Measurements from ENCODE around the gene SLC25A13.

SLC25A13 gene

DNA sequence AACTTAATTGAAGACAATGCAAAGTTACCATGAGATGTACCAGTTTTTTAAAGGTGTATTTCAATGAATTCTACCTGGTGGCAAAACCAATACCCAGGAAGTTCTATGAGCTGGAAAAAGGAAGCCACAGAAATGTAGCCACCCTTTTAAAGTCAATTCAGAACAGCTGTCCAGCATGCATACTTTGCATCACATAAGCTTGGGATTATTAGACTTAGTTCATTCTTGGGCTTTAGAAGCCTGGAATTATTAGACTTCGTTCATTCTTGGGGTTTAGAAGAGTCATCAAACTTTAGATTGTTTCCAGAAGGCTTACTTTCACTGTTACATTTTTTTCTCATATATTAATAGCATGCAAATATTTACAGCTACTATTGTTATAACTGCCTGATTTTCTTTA, 20.9 kb downstream of the SLC25A13 start:
- TF ChIP-seq, protein P1, sequence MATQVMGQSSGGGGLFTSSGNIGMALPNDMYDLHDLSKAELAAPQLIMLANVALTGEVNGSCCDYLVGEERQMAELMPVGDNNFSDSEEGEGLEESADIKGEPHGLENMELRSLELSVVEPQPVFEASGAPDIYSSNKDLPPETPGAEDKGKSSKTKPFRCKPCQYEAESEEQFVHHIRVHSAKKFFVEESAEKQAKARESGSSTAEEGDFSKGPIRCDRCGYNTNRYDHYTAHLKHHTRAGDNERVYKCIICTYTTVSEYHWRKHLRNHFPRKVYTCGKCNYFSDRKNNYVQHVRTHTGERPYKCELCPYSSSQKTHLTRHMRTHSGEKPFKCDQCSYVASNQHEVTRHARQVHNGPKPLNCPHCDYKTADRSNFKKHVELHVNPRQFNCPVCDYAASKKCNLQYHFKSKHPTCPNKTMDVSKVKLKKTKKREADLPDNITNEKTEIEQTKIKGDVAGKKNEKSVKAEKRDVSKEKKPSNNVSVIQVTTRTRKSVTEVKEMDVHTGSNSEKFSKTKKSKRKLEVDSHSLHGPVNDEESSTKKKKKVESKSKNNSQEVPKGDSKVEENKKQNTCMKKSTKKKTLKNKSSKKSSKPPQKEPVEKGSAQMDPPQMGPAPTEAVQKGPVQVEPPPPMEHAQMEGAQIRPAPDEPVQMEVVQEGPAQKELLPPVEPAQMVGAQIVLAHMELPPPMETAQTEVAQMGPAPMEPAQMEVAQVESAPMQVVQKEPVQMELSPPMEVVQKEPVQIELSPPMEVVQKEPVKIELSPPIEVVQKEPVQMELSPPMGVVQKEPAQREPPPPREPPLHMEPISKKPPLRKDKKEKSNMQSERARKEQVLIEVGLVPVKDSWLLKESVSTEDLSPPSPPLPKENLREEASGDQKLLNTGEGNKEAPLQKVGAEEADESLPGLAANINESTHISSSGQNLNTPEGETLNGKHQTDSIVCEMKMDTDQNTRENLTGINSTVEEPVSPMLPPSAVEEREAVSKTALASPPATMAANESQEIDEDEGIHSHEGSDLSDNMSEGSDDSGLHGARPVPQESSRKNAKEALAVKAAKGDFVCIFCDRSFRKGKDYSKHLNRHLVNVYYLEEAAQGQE (IDR thresholded peaks at IDR 0.05; ENCODE audit: insufficient read depth in 1 of 2, low read depth in 2 of 2, low read length in 2 of 2), result no peak
- no peak for TF ChIP-seq SIN3A (IDR thresholded peaks at IDR 0.05; ENCODE audit: borderline replicate concordance, insufficient read depth, low read length)

DNA sequence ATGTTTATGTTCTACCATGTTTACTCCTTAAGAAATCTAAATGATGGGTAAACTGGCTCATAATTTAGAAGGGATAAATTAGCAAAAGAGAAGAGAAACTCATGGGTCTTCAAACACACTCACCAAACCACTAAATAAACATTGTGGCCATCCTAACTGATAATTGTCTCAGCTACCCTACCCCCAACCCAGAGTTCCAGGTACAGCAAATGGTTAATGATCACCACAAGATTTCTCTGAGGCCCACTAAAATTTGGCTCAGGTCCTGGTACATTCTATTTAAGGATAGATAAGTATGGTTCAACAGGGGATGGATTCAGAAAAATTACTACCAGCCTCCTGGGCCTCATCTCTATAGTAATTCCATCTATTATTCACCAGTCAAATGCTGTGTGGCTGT, 21.4 kb downstream of the SLC25A13 start:
- TF ChIP-seq FOXP2 (optimal IDR thresholded peaks at IDR 0.05; ENCODE audit: borderline replicate concordance, extremely low read depth, extremely low read length, insufficient read depth) (no peak), SIN3A (IDR thresholded peaks at IDR 0.05; ENCODE audit: borderline replicate concordance, insufficient read depth, low read length) (no peak), TAF1 (IDR thresholded peaks at IDR 0.05; ENCODE audit: borderline replicate concordance, insufficient read depth, low read length) (no peak), POLR2AphosphoS5 (IDR thresholded peaks at IDR 0.05; ENCODE audit: low read depth, low read length) (no peak)
- TF ChIP-seq, protein P1 (IDR thresholded peaks at IDR 0.05; ENCODE audit: insufficient read depth in 1 of 2, low read depth in 2 of 2, low read length in 2 of 2), result no peak

DNA sequence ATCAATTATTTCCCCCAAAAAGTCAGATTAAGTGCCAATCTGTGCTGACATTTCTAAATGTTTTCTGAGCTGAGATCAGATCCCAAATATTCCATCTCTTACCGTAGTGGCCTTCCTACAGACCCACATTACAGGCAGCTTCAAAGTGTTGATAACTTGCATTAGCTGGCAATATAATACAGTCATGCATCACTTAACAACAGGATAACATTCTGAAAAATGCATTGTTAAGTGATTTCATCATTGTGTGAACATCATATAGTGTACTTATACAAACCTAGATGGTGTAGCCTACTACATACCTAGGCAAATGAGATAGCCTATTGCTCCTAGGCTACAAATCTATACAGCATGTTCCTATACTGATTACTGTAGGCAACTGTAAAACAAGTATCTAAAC, 22.4 kb downstream of the SLC25A13 start:
- no peak for TF ChIP-seq POLR2AphosphoS5 (IDR thresholded peaks at IDR 0.05; ENCODE audit: low read depth, low read length)

DNA sequence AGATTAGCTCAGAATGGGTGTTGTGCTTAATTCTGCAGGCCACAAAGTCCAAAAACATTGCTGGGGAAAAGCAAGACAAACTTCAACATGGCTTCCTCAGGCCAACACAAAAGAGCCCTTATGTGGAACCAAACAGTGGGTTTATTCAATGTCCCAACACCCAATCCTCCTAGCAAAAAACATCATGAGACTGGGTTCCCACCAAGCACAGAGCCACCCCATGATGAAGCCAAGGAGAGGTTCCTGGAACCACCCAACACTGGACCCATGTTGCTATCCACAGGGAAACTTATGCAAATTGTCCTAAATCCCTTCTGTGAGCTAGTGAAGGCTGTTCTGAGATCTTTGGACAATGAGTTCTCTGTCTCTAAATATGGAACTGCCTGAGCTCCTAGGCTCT, 24.0 kb downstream of the SLC25A13 start:
- TF ChIP-seq TAF1 (IDR thresholded peaks at IDR 0.05; ENCODE audit: borderline replicate concordance, insufficient read depth, low read length) (no peak), SIN3A (IDR thresholded peaks at IDR 0.05; ENCODE audit: borderline replicate concordance, insufficient read depth, low read length) (no peak)
- TF ChIP-seq, protein P1 (IDR thresholded peaks at IDR 0.05; ENCODE audit: insufficient read depth in 1 of 2, low read depth in 2 of 2, low read length in 2 of 2), result no peak

DNA sequence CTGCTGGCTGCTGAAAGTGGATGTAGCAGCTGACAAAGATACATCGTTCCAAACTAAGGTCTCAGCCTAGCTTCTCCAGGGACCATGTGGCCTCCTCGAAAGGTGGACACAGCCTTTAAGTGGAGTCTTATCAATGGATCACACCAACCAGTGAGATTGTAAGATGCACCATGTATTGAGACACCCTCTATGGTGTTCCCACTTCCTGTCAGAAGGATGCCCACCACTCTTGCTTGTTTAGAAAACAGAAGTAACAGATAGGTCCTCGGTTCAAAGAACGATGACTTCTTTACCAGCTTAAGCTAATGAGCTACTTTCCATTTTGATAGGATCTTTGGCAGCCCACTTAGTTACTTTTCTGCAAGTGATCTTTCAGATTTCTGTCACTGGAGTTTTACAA, 34.3 kb downstream of the SLC25A13 start:
- TF ChIP-seq TAF1 (IDR thresholded peaks at IDR 0.05; ENCODE audit: borderline replicate concordance, insufficient read depth, low read length) (no peak), POLR2AphosphoS5 (IDR thresholded peaks at IDR 0.05; ENCODE audit: low read depth, low read length) (no peak), SIN3A (IDR thresholded peaks at IDR 0.05; ENCODE audit: borderline replicate concordance, insufficient read depth, low read length) (no peak), FOXP2 (optimal IDR thresholded peaks at IDR 0.05; ENCODE audit: borderline replicate concordance, extremely low read depth, extremely low read length, insufficient read depth) (no peak)
- TF ChIP-seq, protein P1 (IDR thresholded peaks at IDR 0.05; ENCODE audit: insufficient read depth in 1 of 2, low read depth in 2 of 2, low read length in 2 of 2), result no peak

DNA sequence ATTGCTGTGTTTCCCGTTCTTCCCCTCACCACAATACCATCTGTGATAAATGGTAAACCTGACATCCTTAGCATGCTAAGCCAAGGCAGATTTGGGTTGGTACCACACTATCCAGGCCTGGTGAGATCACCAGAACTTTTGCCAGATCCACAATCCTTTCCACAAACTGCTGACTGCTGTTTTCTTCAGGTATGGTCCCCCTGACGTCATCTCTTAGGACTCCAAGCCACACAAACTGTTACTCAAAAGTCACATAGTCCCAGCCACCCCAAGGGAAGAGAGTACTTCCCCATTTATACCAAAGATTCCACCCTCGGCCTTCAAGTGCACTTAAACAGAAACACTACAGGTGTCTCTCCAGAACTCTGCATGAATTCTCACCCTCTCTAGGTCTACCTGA, 34.8 kb downstream of the SLC25A13 start:
- TF ChIP-seq, protein P1 (IDR thresholded peaks at IDR 0.05; ENCODE audit: insufficient read depth in 1 of 2, low read depth in 2 of 2, low read length in 2 of 2), result no peak
- TF ChIP-seq TAF1 (IDR thresholded peaks at IDR 0.05; ENCODE audit: borderline replicate concordance, insufficient read depth, low read length) (no peak), SIN3A (IDR thresholded peaks at IDR 0.05; ENCODE audit: borderline replicate concordance, insufficient read depth, low read length) (no peak), POLR2AphosphoS5 (IDR thresholded peaks at IDR 0.05; ENCODE audit: low read depth, low read length) (no peak), FOXP2 (optimal IDR thresholded peaks at IDR 0.05; ENCODE audit: borderline replicate concordance, extremely low read depth, extremely low read length, insufficient read depth) (no peak)

Measured in PFSK-1 (cell line).